Tibial nerve (tissue), 4 donors: ENCODE data around the gene PRRX1. TPM values are rescaled to one million over a fixed set of nuclear protein-coding genes. Genes with fewer than 3 reads are reported as not detected.

Source experiments
- DNase-seq, 2 donors: peaks; one replicate each; pipeline ENCODE4 v3.0.0-alpha.2; 2019; ENCODE audit warnings: low spot score in 2 of 2
- H3K27ac ChIP-seq, 4 donors: fragments of 200-600 bp; sonication (generic) in 3 of 4; one replicate each; pipeline ENCODE4 v1.5.1; 2017 to 2019; ENCODE audit warnings: mild to moderate bottlenecking in 1 of 4
- H3K27me3 ChIP-seq, 2 donors: fragments of 200-600 bp; sonication (generic) in 1 of 2; one replicate each; pipeline versions ENCODE4 v1.5.1 to v1.6.0; 2017 to 2019
- H3K36me3 ChIP-seq, 3 donors: fragments of 200-600 bp; sonication (generic); one replicate each; pipeline ENCODE4 v1.5.1; 2018 to 2019
- H3K4me1 ChIP-seq, 4 donors: fragments of 200-600 bp; sonication (generic) in 3 of 4; one replicate each; pipeline ENCODE4 v1.5.1; 2017 to 2019
- H3K4me3 ChIP-seq, 4 donors: fragments of 200-600 bp; sonication (generic) in 3 of 4; one replicate each; pipeline ENCODE4 v1.5.1; 2017 to 2019; ENCODE audit warnings: mild to moderate bottlenecking in 1 of 4, moderate library complexity in 1 of 4
- H3K9me3 ChIP-seq, 4 donors: fragments of 200-600 bp; sonication (generic) in 3 of 4; one replicate each; pipeline ENCODE4 v1.5.1; 2017 to 2019
- CTCF ChIP-seq, 5 experiments: fragments of 200-600 bp in 3 of 5; fragments of 450-650 bp in 2 of 5; sonication (generic) in 3 of 5; IDR thresholded peaks; one replicate each; pipeline ENCODE4 v1.5.1; 2016 to 2019; ENCODE audit warnings: antibody characterized with exemption in 5 of 5, mild to moderate bottlenecking in 3 of 5, moderate library complexity in 2 of 5
- EP300 ChIP-seq, 2 donors: sonication (generic); formaldehyde crosslinking; IDR thresholded peaks; one replicate each; pipeline ENCODE4 v1.6.1; 2017; ENCODE audit warnings: antibody characterized with exemption in 2 of 2, mild to moderate bottlenecking in 1 of 2
- POLR2A ChIP-seq, 2 donors: fragments of 450-650 bp; IDR thresholded peaks; one replicate each; pipeline ENCODE4 v1.6.1; 2017; ENCODE audit warnings: antibody characterized with exemption in 2 of 2, mild to moderate bottlenecking in 2 of 2, moderate library complexity in 2 of 2
- WGBS, 2 donors: methylation state at CpG; one replicate each; pipeline ENCODE4 v1.1.5; 2018; 5-methylcytosine and 5-hydroxymethylcytosine counted together
- total RNA-seq, 4 donors: library from RNA; depleted of rRNA; stranded (reverse); fragments of >200 nt; gene quantifications; one replicate each; pipeline ENCODE4 v1.1.0, GENCODE V29; 2016

Gene PRRX1
- total RNA-seq, 4 donors from 2014 or later = 55.5 to 97.5 (median 66.2) TPM

- WGBS, 2 donors = 16 to 19% methylated on average over 18 to 34 of the region's 37 CpGs
- H3K27ac ChIP-seq = peak overlapping the region; percentile 71 to 93 (median 80)
Observed at GRCh38 chr1:170664828-170665612, 1.1 kb downstream of the PRRX1 start.

GRCh38 chr1:170665629-170666028 lies 1.7 kb downstream of the PRRX1 start:
- TF ChIP-seq CTCF (IDR thresholded peaks at IDR 0.05) (no peak), EP300 (IDR thresholded peaks at IDR 0.05) (no peak), POLR2A (IDR thresholded peaks at IDR 0.05) (no peak)
- Histone ChIP-seq H3K4me1 (peaks cover 0 to 59% (median 5%) of the 10 kb centered on the region in 4 donors), H3K9me3 (no peaks in the 10 kb centered on the region), H3K27me3 (peaks cover 0 to 81% of the 10 kb centered on the region in 2 donors), H3K27ac (peak overlapping the region in 2 of 4 donors; percentile 87 to 93), H3K4me3 (peak overlapping the region in 3 of 4 donors; percentile 54 to 76 (median 67)), H3K36me3 (no peaks in the 10 kb centered on the region)
- no peak for DNase-seq
- 48 to 66% methylated on average over 14 of the region's 14 CpGs for WGBS, 2 donors

More at GRCh38 chr1:170664828-170665612, 1.1 kb downstream of the PRRX1 start:
- peaks cover 0 to 81% of the 10 kb centered on the region in 2 donors for H3K27me3 ChIP-seq
- no peaks in the 10 kb centered on the region for H3K36me3 ChIP-seq
- H3K4me3 ChIP-seq = peak overlapping the region; percentile 39 to 76 (median 60)
- H3K9me3 ChIP-seq = no peaks in the 10 kb centered on the region
- H3K4me1 ChIP-seq = peaks cover 0 to 62% (median 5%) of the 10 kb centered on the region in 4 donors
- DNase-seq = no peak
- TF ChIP-seq POLR2A (IDR thresholded peaks at IDR 0.05) = no peak
- no peak for TF ChIP-seq CTCF (IDR thresholded peaks at IDR 0.05)
- TF ChIP-seq EP300 (IDR thresholded peaks at IDR 0.05) = peak in 1 of 2 donors; percentile 18

GRCh38 chr1:170666541-170667254 lies 2.8 kb downstream of the PRRX1 start:
- no peak for TF ChIP-seq CTCF (IDR thresholded peaks at IDR 0.05)
- TF ChIP-seq EP300 (IDR thresholded peaks at IDR 0.05) = no peak
- TF ChIP-seq POLR2A (IDR thresholded peaks at IDR 0.05) = no peak
- Histone ChIP-seq H3K4me1 (peaks cover 0 to 56% (median under 1%) of the 10 kb centered on the region in 4 donors), H3K36me3 (no peaks in the 10 kb centered on the region), H3K27ac (peak overlapping the region in 3 of 4 donors; percentile 14 to 93 (median 87)), H3K9me3 (no peaks in the 10 kb centered on the region), H3K4me3 (peak overlapping the region in 2 of 4 donors; percentile 67 to 76), H3K27me3 (peaks cover 0 to 81% of the 10 kb centered on the region in 2 donors)
- WGBS, 2 donors = 44 to 55% methylated on average over 32 of the region's 32 CpGs
- no peak for DNase-seq

GRCh38 chr1:170668209-170669106 lies 4.5 kb downstream of the PRRX1 start:
- TF ChIP-seq POLR2A (IDR thresholded peaks at IDR 0.05) (no peak), EP300 (IDR thresholded peaks at IDR 0.05) (peak in 1 of 2 donors; percentile 41)
- peaks cover 0 to 52% (median 0%) of the 10 kb centered on the region in 4 donors for H3K4me1 ChIP-seq
- no peak for DNase-seq
- peak overlapping the region in 2 of 4 donors; percentile 12 to 67 for H3K4me3 ChIP-seq
- H3K9me3 ChIP-seq = no peaks in the 10 kb centered on the region
- peak overlapping the region in 2 of 4 donors; percentile 87 to 93 for H3K27ac ChIP-seq
- no peaks in the 10 kb centered on the region for H3K36me3 ChIP-seq
- peaks cover 0 to 67% of the 10 kb centered on the region in 2 donors for H3K27me3 ChIP-seq
- 23 to 36% methylated on average over 33 of the region's 33 CpGs for WGBS, 2 donors

- Histone ChIP-seq H3K27me3 (peaks cover 0 to 60% of the 10 kb centered on the region in 2 donors), H3K4me1 (peaks cover 0 to 55% (median 0%) of the 10 kb centered on the region in 4 donors), H3K9me3 (no peaks in the 10 kb centered on the region), H3K27ac (peak overlapping the region in 2 of 4 donors; percentile 87 to 93), H3K36me3 (no peaks in the 10 kb centered on the region), H3K4me3 (peak overlapping the region in 1 of 4 donors; percentile 67)
- WGBS, 2 donors = 41 to 63% methylated on average over 7 to 8 of the region's 8 CpGs
- no peak for DNase-seq
- TF ChIP-seq EP300 (IDR thresholded peaks at IDR 0.05) = no peak
- TF ChIP-seq POLR2A (IDR thresholded peaks at IDR 0.05) = no peak
- TF ChIP-seq CTCF (IDR thresholded peaks at IDR 0.05) = no peak
Observed at GRCh38 chr1:170669107-170669445, 5.1 kb downstream of the PRRX1 start.
